C4-2B (cell line): Measurements from ENCODE around the gene KRT39.

Source experiments
- H3K27ac ChIP-seq: fragments of 450-650 bp; 2 replicates; pipeline ENCODE4 v1.5.1; 2017
- CTCF ChIP-seq: fragments of 450-650 bp; conservative IDR thresholded peaks from 2 replicates; pipeline ENCODE4 v1.5.1; 2017; ENCODE audit warnings: mild to moderate bottlenecking
- ZFX ChIP-seq: fragments of 450-650 bp; IDR thresholded peaks from 2 replicates; pipeline ENCODE4 v1.6.1; 2017

The KRT39 gene

GRCh38 chr17:40914075-40914855 is 52.5 kb downstream of the KRT39 start:
- no peak for TF ChIP-seq CTCF
- TF ChIP-seq ZFX, result no peak
- no peak overlapping the region for H3K27ac ChIP-seq

- TF ChIP-seq ZFX, result no peak
- no peak overlapping the region for H3K27ac ChIP-seq
Measured at GRCh38 chr17:40912486-40913210, 54.1 kb downstream of the KRT39 start.

- TF ChIP-seq ZFX (no peak), CTCF (no peak)
- H3K27ac ChIP-seq, result no peak overlapping the region
Measured at GRCh38 chr17:40910441-40910841, 56.3 kb downstream of the KRT39 start.

GRCh38 chr17:40909755-40910154 is 57.0 kb downstream of the KRT39 start:
- TF ChIP-seq CTCF (no peak), ZFX (no peak)
- H3K27ac ChIP-seq, result no peak overlapping the region

GRCh38 chr17:40909351-40909750 is 57.4 kb downstream of the KRT39 start:
- H3K27ac ChIP-seq, result no peak overlapping the region
- TF ChIP-seq CTCF (peak; percentile 89), ZFX (no peak)
